CD4-positive, CD25-positive, alpha-beta regulatory T cell (primary cell): ENCODE data around the gene SYT1. TPM values are rescaled to one million over a fixed set of nuclear protein-coding genes. Genes with fewer than 3 reads are reported as not detected.

Experiments used
- ATAC-seq, 2 donors: fragments of 150-1000 bp; cut with Tn5 transposase; one replicate each; pipeline ENCODE4 v1.10.0; 2021; ENCODE audit warnings: low read depth in 2 of 2, moderate number of reproducible peaks in 2 of 2, moderate library complexity in 1 of 2
- DNase-seq, 3 donors: peaks; one replicate each; pipeline versions ENCODE4 v3.0.0 to v3.0.0-alpha.2; 2012 to 2022; ENCODE audit warnings: mixed read lengths in 1 of 3
- H3K27ac ChIP-seq: one replicate; pipeline ENCODE4 v1.7.0; 2013; ENCODE audit warnings: mild to moderate bottlenecking, low read length; ENCODE audit not compliant: insufficient read depth, poor library complexity, severe bottlenecking
- H3K27me3 ChIP-seq: one replicate; pipeline ENCODE4 v1.7.0; 2013; ENCODE audit warnings: low read length; ENCODE audit not compliant: control insufficient read depth, insufficient read depth
- H3K36me3 ChIP-seq: one replicate; pipeline ENCODE4 v1.7.0; 2013; ENCODE audit warnings: mild to moderate bottlenecking, low read length, moderate library complexity; ENCODE audit not compliant: control insufficient read depth, insufficient read depth
- H3K4me1 ChIP-seq: 2 replicates; pipeline ENCODE4 v1.7.0; 2013; ENCODE audit warnings: mild to moderate bottlenecking, low read length; ENCODE audit not compliant: insufficient read depth, control insufficient read depth, poor library complexity, severe bottlenecking
- H3K4me3 ChIP-seq: one replicate; pipeline ENCODE4 v1.7.0; 2013; ENCODE audit warnings: low read depth, mild to moderate bottlenecking, low read length, moderate library complexity
- H3K9me3 ChIP-seq, 2 experiments: 1 replicate in 1 of 2; 2 replicates in 1 of 2; pipeline ENCODE4 v1.7.0; 2013; ENCODE audit warnings: low read length in 2 of 2, mild to moderate bottlenecking in 1 of 2, moderate library complexity in 1 of 2; ENCODE audit not compliant: control insufficient read depth in 2 of 2
- H3K27ac Mint-ChIP-seq, 3 donors: one replicate each; pipeline ENCODE4 v1.8.0; 2020 to 2022; ENCODE audit warnings: mild to moderate bottlenecking in 3 of 3, mixed read lengths in 3 of 3, moderate library complexity in 2 of 3
- H3K27me3 Mint-ChIP-seq: one replicate; pipeline ENCODE4 v1.8.0; 2022; ENCODE audit warnings: mild to moderate bottlenecking, mixed read lengths
- H3K36me3 Mint-ChIP-seq: one replicate; pipeline ENCODE4 v1.8.0; 2020; ENCODE audit warnings: mixed read lengths
- H3K4me1 Mint-ChIP-seq, 4 donors: one replicate each; pipeline ENCODE4 v1.8.0; 2020 to 2022; ENCODE audit warnings: mixed read lengths in 4 of 4, mild to moderate bottlenecking in 1 of 4
- H3K4me3 Mint-ChIP-seq, 4 donors: one replicate each; pipeline ENCODE4 v1.8.0; 2020 to 2022; ENCODE audit warnings: mild to moderate bottlenecking in 4 of 4, mixed read lengths in 4 of 4, moderate library complexity in 3 of 4
- H3K9me3 Mint-ChIP-seq, 7 donors: one replicate each; pipeline ENCODE4 v1.8.0; 2020 to 2022; ENCODE audit warnings: mixed read lengths in 7 of 7, mild to moderate bottlenecking in 3 of 7, moderate library complexity in 2 of 7
- polyA plus RNA-seq, 4 donors: library from polyadenylated mRNA; unstranded; fragments of 300-500 nt; fragmentation: Illumina TruSeq; gene quantifications; one replicate each; pipeline ENCODE4 v1.2.3, GENCODE V29; 2021
- total RNA-seq: library from RNA; stranded (reverse); gene quantifications from one replicate; pipeline ENCODE4 v1.2.3, GENCODE V29; 2022

Gene SYT1
- total and polyA plus RNA-seq, 5 donors from 2014 or later, result not detected

DNA sequence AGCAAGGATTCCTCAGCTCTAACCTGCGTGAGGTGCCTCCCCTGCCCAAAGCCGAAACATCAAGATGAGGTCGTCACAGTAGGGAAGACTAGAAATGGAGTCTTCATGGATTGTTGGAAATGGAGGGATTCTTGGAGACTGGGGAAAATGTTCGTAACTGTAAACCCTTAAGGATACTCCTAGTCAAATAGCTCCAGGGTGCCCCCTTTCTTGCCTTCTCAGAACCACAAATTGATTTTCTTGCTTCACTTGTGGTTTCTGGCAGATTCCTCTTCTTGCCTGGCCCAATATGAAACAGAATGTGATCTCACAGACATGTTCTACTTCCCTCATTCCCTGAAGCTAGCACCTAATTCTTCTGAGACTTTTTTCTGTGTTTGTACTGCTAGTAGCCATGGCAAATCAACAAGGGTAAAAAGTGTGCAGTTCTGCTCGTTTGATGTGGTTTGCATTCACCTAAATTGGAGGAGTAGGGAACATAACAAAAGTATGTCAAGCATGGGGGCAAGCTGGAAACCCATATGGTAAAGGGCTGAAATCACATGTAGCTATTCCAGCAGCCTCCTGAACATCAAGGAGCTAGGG is 494.2 kb downstream of the SYT1 start:
- Mint-ChIP-seq H3K4me1 (no peaks in the 10 kb centered on the region), H3K4me3 (no peak overlapping the region), H3K27ac (no peak overlapping the region), H3K9me3 (peaks cover 0 to 7% (median 2%) of the 10 kb centered on the region in 7 donors), H3K36me3 (no peaks in the 10 kb centered on the region), H3K27me3 (no peaks in the 10 kb centered on the region)
- no peak for DNase-seq
- H3K27me3 ChIP-seq, result no peaks in the 10 kb centered on the region
- H3K4me1 ChIP-seq, result no peaks in the 10 kb centered on the region
- H3K4me3 ChIP-seq, result no peak overlapping the region
- H3K36me3 ChIP-seq, result no peaks in the 10 kb centered on the region
- H3K9me3 ChIP-seq, result no peaks in the 10 kb centered on the region
- H3K27ac ChIP-seq, result no peak overlapping the region
- ATAC-seq, result no peak

DNA sequence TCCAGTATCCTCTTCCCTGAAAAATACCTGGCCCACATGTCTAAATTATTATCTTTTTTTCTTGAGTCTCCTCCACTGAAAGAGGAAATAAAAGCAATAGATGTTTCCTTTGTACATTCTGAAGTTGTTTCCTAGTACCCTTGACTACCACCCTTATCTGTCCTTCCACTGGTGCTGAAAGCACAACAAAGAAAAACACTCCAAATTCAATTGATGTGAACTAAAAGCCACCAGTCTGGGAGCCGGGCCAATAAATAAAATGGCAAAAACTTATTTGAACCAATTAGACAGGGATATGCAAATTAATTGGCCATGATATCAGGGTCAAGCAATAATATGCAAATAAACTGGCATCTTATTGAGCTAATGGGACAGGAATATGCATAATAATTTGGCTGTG is 495.7 kb downstream of the SYT1 start:
- no peaks in the 10 kb centered on the region for H3K9me3 ChIP-seq
- Mint-ChIP-seq H3K36me3 (no peaks in the 10 kb centered on the region), H3K4me1 (no peaks in the 10 kb centered on the region), H3K4me3 (no peak overlapping the region), H3K27me3 (no peaks in the 10 kb centered on the region), H3K27ac (no peak overlapping the region), H3K9me3 (peaks cover 0 to 7% (median 2%) of the 10 kb centered on the region in 7 donors)
- H3K27ac ChIP-seq, result no peak overlapping the region
- no peaks in the 10 kb centered on the region for H3K36me3 ChIP-seq
- ATAC-seq, result no peak
- no peaks in the 10 kb centered on the region for H3K27me3 ChIP-seq
- DNase-seq, result no peak
- no peak overlapping the region for H3K4me3 ChIP-seq
- no peaks in the 10 kb centered on the region for H3K4me1 ChIP-seq

DNA sequence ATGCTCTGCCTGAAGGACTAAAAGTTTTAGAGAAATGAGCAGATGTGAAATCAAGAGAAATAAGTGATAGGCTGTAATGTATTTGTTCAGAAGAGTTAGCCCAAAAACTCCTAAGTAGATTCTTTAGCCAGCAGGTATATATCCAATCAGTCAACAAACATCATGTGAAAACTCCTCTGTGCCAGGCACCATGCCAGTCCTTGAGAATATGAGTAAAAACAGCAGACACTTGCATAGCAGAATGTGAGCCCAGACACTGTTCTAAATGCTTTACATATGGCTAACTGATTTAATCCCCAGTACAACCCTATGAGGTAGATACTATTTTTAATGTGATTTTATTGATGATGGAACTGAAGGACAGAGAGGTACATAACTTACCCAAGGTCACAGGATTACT is 496.4 kb downstream of the SYT1 start:
- no peaks in the 10 kb centered on the region for H3K36me3 Mint-ChIP-seq
- no peaks in the 10 kb centered on the region for H3K4me1 Mint-ChIP-seq
- no peak for ATAC-seq
- no peak overlapping the region for H3K27ac ChIP-seq
- no peaks in the 10 kb centered on the region for H3K27me3 ChIP-seq
- no peaks in the 10 kb centered on the region for H3K4me1 ChIP-seq
- no peak for DNase-seq
- no peaks in the 10 kb centered on the region for H3K36me3 ChIP-seq
- H3K9me3 Mint-ChIP-seq, result peaks cover 0 to 6% (median 2%) of the 10 kb centered on the region in 7 donors
- H3K4me3 Mint-ChIP-seq, result no peak overlapping the region
- no peaks in the 10 kb centered on the region for H3K9me3 ChIP-seq
- H3K27ac Mint-ChIP-seq, result no peak overlapping the region
- H3K27me3 Mint-ChIP-seq, result no peaks in the 10 kb centered on the region
- no peak overlapping the region for H3K4me3 ChIP-seq

DNA sequence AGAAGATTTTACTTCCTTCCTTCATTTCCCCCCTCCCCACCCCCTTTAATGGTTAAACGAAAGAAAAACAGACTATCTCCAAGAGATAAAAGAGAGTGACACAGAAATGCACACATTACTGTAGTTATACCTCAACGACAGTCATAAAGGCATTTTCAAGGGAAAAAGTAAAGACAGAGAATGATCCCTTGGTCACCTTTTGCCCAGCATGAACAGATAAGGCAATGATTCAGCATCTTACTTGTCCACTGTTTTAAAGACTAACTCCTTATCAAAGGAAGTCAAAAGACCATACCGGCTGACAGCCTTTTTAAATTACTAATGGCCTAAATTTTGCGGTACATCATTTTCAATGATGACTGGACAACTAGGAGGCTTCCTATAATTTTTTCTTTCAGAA is 499.6 kb downstream of the SYT1 start:
- Mint-ChIP-seq H3K9me3 (peaks cover 0 to 5% (median 2%) of the 10 kb centered on the region in 7 donors), H3K27ac (no peak overlapping the region), H3K27me3 (no peaks in the 10 kb centered on the region), H3K36me3 (no peaks in the 10 kb centered on the region), H3K4me3 (no peak overlapping the region), H3K4me1 (no peaks in the 10 kb centered on the region)
- Histone ChIP-seq H3K27me3 (no peaks in the 10 kb centered on the region), H3K4me1 (no peaks in the 10 kb centered on the region), H3K36me3 (no peaks in the 10 kb centered on the region), H3K4me3 (no peak overlapping the region), H3K9me3 (no peaks in the 10 kb centered on the region), H3K27ac (no peak overlapping the region)
- DNase-seq (no peak), ATAC-seq (no peak)

DNA sequence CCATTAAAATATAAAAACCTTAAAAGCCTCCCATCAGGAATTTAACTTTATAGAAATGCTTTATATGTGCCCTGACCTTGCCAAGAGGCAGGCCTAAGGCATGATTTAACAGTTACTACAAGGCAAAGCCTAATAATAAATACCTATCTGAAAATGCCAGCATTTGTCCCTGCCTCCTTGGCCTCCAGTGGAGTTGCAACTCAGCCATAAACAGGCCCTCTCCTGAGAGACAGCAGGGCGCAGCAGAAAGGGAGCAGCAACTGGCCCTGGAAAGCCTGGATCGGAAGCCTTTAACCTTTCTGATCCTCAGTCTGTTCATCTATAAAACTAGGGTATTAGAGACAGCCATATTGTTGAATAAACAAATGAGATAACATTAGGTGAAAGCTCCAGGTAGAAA is 501.8 kb downstream of the SYT1 start:
- Mint-ChIP-seq H3K4me1 (no peaks in the 10 kb centered on the region), H3K36me3 (no peaks in the 10 kb centered on the region), H3K9me3 (peaks cover 0 to 5% (median 2%) of the 10 kb centered on the region in 7 donors), H3K27me3 (no peaks in the 10 kb centered on the region), H3K4me3 (no peak overlapping the region), H3K27ac (no peak overlapping the region)
- no peak overlapping the region for H3K27ac ChIP-seq
- ATAC-seq, result no peak
- no peak for DNase-seq
- H3K4me3 ChIP-seq, result no peak overlapping the region
- no peaks in the 10 kb centered on the region for H3K36me3 ChIP-seq
- H3K4me1 ChIP-seq, result no peaks in the 10 kb centered on the region
- H3K27me3 ChIP-seq, result no peaks in the 10 kb centered on the region
- no peaks in the 10 kb centered on the region for H3K9me3 ChIP-seq

DNA sequence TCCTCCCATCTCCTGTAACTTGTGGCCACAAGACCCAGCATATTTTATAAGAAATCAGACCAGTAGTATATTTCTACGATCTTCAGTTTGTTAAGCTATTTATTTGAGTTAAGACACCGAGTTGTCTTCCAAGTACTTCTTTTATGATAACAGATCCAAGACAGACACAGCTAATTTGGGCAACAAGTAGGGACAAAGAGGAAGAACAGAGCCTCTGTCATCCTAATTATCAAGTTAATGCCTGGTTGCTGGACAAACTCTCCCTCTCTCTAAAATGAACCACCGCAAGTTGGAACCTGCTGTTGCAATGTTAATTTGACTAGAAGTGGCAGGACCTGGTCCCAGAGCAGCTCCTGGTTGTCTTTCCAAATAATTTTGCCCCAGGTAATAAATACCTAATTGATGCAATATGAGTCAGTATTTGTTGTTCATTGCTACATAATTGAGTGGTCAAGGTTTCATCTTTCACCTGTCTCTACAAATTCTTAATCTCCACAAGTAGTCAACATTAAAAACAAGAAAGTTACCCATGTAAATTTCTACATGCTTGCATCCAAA is 502.5 kb downstream of the SYT1 start:
- ATAC-seq (no peak), DNase-seq (no peak)
- H3K4me3 Mint-ChIP-seq, result no peak overlapping the region
- no peaks in the 10 kb centered on the region for H3K27me3 ChIP-seq
- no peaks in the 10 kb centered on the region for H3K36me3 ChIP-seq
- no peaks in the 10 kb centered on the region for H3K36me3 Mint-ChIP-seq
- no peak overlapping the region for H3K4me3 ChIP-seq
- peaks cover 0 to 6% (median 2%) of the 10 kb centered on the region in 7 donors for H3K9me3 Mint-ChIP-seq
- no peaks in the 10 kb centered on the region for H3K9me3 ChIP-seq
- no peaks in the 10 kb centered on the region for H3K4me1 Mint-ChIP-seq
- H3K27ac ChIP-seq, result no peak overlapping the region
- no peaks in the 10 kb centered on the region for H3K4me1 ChIP-seq
- no peak overlapping the region for H3K27ac Mint-ChIP-seq
- H3K27me3 Mint-ChIP-seq, result no peaks in the 10 kb centered on the region

DNA sequence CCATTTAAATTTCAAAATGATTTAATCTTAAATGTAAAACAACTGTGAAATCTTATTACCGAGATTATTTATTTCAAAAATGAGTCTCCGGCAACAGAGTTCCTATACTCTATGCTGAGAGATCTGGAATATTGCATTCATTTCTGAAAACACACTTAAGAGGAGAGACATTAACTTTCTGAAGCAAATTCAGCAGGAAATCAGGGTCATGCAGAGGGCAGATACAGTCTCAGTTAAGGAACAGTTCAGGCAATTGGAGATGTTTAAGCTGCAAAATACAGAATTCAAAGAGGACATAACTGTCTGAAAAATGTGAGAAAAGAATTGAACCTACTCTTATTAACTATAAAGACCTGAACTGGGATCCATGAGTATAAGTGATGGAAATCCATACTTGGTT is 505.4 kb downstream of the SYT1 start:
- no peak overlapping the region for H3K4me3 Mint-ChIP-seq
- no peak overlapping the region for H3K27ac ChIP-seq
- no peaks in the 10 kb centered on the region for H3K9me3 ChIP-seq
- H3K27me3 ChIP-seq, result no peaks in the 10 kb centered on the region
- H3K27me3 Mint-ChIP-seq, result no peaks in the 10 kb centered on the region
- no peak overlapping the region for H3K27ac Mint-ChIP-seq
- no peak for DNase-seq
- H3K36me3 ChIP-seq, result no peaks in the 10 kb centered on the region
- ATAC-seq, result no peak
- H3K9me3 Mint-ChIP-seq, result peaks cover 0 to 6% (median 0%) of the 10 kb centered on the region in 7 donors
- H3K4me1 ChIP-seq, result no peaks in the 10 kb centered on the region
- H3K4me1 Mint-ChIP-seq, result no peaks in the 10 kb centered on the region
- H3K36me3 Mint-ChIP-seq, result no peaks in the 10 kb centered on the region
- H3K4me3 ChIP-seq, result no peak overlapping the region

DNA sequence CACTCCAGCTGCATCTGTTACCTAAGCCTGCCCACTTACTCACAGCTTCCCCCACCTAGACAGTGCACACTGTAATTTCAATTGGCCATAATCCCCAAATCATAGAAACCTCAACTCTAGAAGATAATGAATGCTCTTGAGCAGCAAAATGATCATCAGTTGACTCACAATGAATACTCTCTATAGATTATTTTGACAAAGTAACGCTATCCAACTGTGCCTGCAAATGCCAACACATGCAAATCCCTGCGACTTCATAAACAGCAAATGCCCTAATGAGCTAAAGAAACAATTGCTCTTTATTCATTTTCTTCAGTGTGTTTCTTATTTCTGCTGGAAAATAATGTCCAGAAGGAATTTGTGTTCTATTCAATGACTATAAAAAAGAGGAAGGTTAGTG is 506.7 kb downstream of the SYT1 start:
- Histone ChIP-seq H3K27ac (no peak overlapping the region), H3K4me3 (no peak overlapping the region), H3K36me3 (no peaks in the 10 kb centered on the region), H3K4me1 (no peaks in the 10 kb centered on the region), H3K27me3 (no peaks in the 10 kb centered on the region), H3K9me3 (no peaks in the 10 kb centered on the region)
- Mint-ChIP-seq H3K9me3 (peaks cover 0 to 6% (median 0%) of the 10 kb centered on the region in 7 donors), H3K36me3 (no peaks in the 10 kb centered on the region), H3K27me3 (no peaks in the 10 kb centered on the region), H3K4me1 (no peaks in the 10 kb centered on the region), H3K4me3 (no peak overlapping the region), H3K27ac (no peak overlapping the region)
- ATAC-seq (no peak), DNase-seq (no peak)
